HCT116 (cell line): Measurements from ENCODE around the gene C1QA. TPM values are rescaled to one million over a fixed set of nuclear protein-coding genes. Genes with fewer than 3 reads are reported as not detected.

Experiments used
- ATAC-seq: fragments of 200-7000 bp; cut with Tn5 transposase; 2 replicates; pipeline ENCODE4 v1.9.1; 2020; ENCODE audit warnings: mild to moderate bottlenecking, moderate library complexity
- BruUV-seq: library from RNA; stranded (reverse); fragments of 400-500 nt; replicated peaks from 2 replicates; lab custom pipeline; 2021; lab: Mats Ljungman, UMichigan
- CTCF ChIA-PET: fragments of 300-600 bp; sonication (Branson Sonifier 250); formaldehyde crosslinking; loops from one replicate; lab custom pipeline; 2021; ENCODE audit warnings: antibody characterized with exemption; lab: Charles Lee
- POLR2A ChIA-PET: fragments of 300-600, 350-600 bp; sonication (Branson Sonifier 250); formaldehyde crosslinking; loops from one replicate; lab custom pipeline; 2021; ENCODE audit warnings: antibody characterized with exemption; lab: Charles Lee
- RAD21 ChIA-PET, 2 experiments: fragments of 300-600 bp; sonication (Branson Sonifier 250); formaldehyde crosslinking; loops; one replicate each; lab custom pipeline; 2023; ENCODE audit warnings: low total read pairs in 2 of 2; ENCODE audit not compliant: uncharacterized antibody in 2 of 2, unreplicated experiment in 2 of 2, low non-redundant PET in 1 of 2; lab: Charles Lee
- DNase-seq: peaks from one replicate; pipeline ENCODE4 v3.0.0-alpha.2; 2010; ENCODE audit warnings: low read depth, low spot score
- H2AFZ ChIP-seq: fragments of 200-600 bp; shearing (Covaris generic), sonication (generic); 2 replicates; pipeline ENCODE4 v1.6.1; 2017; ENCODE audit warnings: low read depth, mixed run types, mixed read lengths, antibody characterized with exemption, low read length; ENCODE audit not compliant: poor library complexity, severe bottlenecking
- H3K27ac ChIP-seq: 2 replicates; pipeline ENCODE4 v1.5.1; 2012; ENCODE audit warnings: low read depth, low read length
- H3K27me3 ChIP-seq: fragments of 200-600 bp; sonication (generic); 2 replicates; pipeline ENCODE4 v1.6.1; 2016; ENCODE audit warnings: mixed run types, low read length, mixed read lengths; ENCODE audit not compliant: insufficient read depth
- H3K36me3 ChIP-seq, 2 experiments: fragments of 200-500 bp in 1 of 2; fragments of 200-600 bp in 1 of 2; sonication (Bioruptor generic) in 1 of 2; sonication (generic) in 1 of 2; 2 replicates each; pipeline versions ENCODE4 v1.5.1 to v1.6.1; 2014 to 2016; ENCODE audit warnings: low read length in 2 of 2, inconsistent platforms in 1 of 2, mixed read lengths in 1 of 2, mixed run types in 1 of 2; ENCODE audit not compliant: insufficient read depth in 2 of 2, control insufficient read depth in 1 of 2
- H3K4me1 ChIP-seq, 2 experiments: fragments of 200-600 bp in 1 of 2; sonication (generic) in 1 of 2; 2 replicates each; pipeline versions ENCODE4 v1.5.1 to v1.6.1; 2012 to 2017; ENCODE audit warnings: low read length in 2 of 2, inconsistent platforms in 1 of 2, mild to moderate bottlenecking in 1 of 2, mixed read lengths in 1 of 2, mixed run types in 1 of 2, moderate library complexity in 1 of 2; ENCODE audit not compliant: insufficient read depth in 2 of 2, control insufficient read depth in 1 of 2
- H3K4me2 ChIP-seq: fragments of 200-600 bp; sonication (generic); 2 replicates; pipeline ENCODE4 v1.6.1; 2017; ENCODE audit warnings: mixed run types, low read length, mixed read lengths
- H3K4me3 ChIP-seq, 2 experiments: fragments of 200-600 bp in 1 of 2; sonication (generic) in 1 of 2; replicated peaks in 1 of 2; 2 replicates each; pipeline ENCODE4 v1.5.1; 2011 to 2016; ENCODE audit warnings: low read length in 2 of 2, control low read depth in 1 of 2, low read depth in 1 of 2, mild to moderate bottlenecking in 1 of 2, mixed read lengths in 1 of 2, mixed run types in 1 of 2
- H3K79me2 ChIP-seq: fragments of 200-600 bp; sonication (generic); 2 replicates; pipeline ENCODE4 v1.6.1; 2017; ENCODE audit warnings: mild to moderate bottlenecking, mixed run types, low read length, moderate library complexity, mixed read lengths; ENCODE audit not compliant: insufficient read depth
- H3K9ac ChIP-seq: fragments of 200-600 bp; sonication (generic); 2 replicates; pipeline ENCODE4 v1.6.1; 2016; ENCODE audit warnings: low read length, mixed read lengths
- H3K9me2 ChIP-seq: fragments of 200-600 bp; sonication (generic), shearing (Covaris generic); 2 replicates; pipeline ENCODE4 v1.6.1; 2017; ENCODE audit warnings: mixed run types, mild to moderate bottlenecking, moderate library complexity; ENCODE audit not compliant: insufficient read depth
- H3K9me3 ChIP-seq, 2 experiments: fragments of 200-500 bp in 1 of 2; fragments of 200-600 bp in 1 of 2; sonication (Bioruptor generic) in 1 of 2; sonication (generic) in 1 of 2; 2 replicates each; pipeline ENCODE4 v1.6.1; 2014 to 2017; ENCODE audit warnings: low read length in 2 of 2, mixed read lengths in 2 of 2, inconsistent platforms in 1 of 2, low read depth in 1 of 2, mild to moderate bottlenecking in 1 of 2, mixed run types in 1 of 2, moderate library complexity in 1 of 2; ENCODE audit not compliant: control insufficient read depth in 1 of 2, insufficient read depth in 1 of 2
- H4K20me1 ChIP-seq: fragments of 200-600 bp; sonication (generic), shearing (Covaris generic); 2 replicates; pipeline ENCODE4 v1.6.1; 2017; ENCODE audit warnings: mixed run types, mild to moderate bottlenecking, moderate library complexity; ENCODE audit not compliant: insufficient read depth
- CBX3 ChIP-seq: IDR thresholded peaks from 2 replicates; pipeline ENCODE4 v1.6.1; 2012; ENCODE audit warnings: low read depth
- EGR1 ChIP-seq: IDR thresholded peaks from 2 replicates; pipeline ENCODE4 v1.6.1; 2012; ENCODE audit warnings: low read depth
- EZH2phosphoT487 ChIP-seq: fragments of 200-600 bp; IDR thresholded peaks from 2 replicates; pipeline ENCODE4 v1.6.1; 2018; ENCODE audit warnings: antibody characterized with exemption, borderline replicate concordance
- FOSL1 ChIP-seq: IDR thresholded peaks from 2 replicates; pipeline ENCODE4 v1.6.1; 2012; ENCODE audit warnings: low read depth
- MAX ChIP-seq: IDR thresholded peaks from 2 replicates; pipeline ENCODE4 v1.6.1; 2012
- SP1 ChIP-seq: IDR thresholded peaks from 2 replicates; pipeline ENCODE4 v1.6.1; 2012; ENCODE audit warnings: low read depth
- TCF7L2 ChIP-seq: IDR thresholded peaks from 2 replicates; pipeline ENCODE4 v1.7.0; 2011; ENCODE audit warnings: borderline replicate concordance, inconsistent platforms; ENCODE audit not compliant: insufficient read depth, insufficient read length; ENCODE audit errors: extremely low read depth
- ZNF274 ChIP-seq: fragments of 200-500 bp; sonication (Bioruptor generic); IDR thresholded peaks from 2 replicates; pipeline ENCODE4 v1.6.1; 2014; ENCODE audit warnings: mild to moderate bottlenecking, low read depth, low read length, inconsistent platforms
- intact Hi-C: fragments of 100-400 bp; cut with micrococcal nuclease; formaldehyde crosslinking; loops from 2 replicates; pipeline ENCODE4 v1.10.0; 2022
- total RNA-seq: library from RNA; stranded (reverse); gene quantifications from one replicate; pipeline ENCODE4 v1.2.1, GENCODE V29; 2021; ENCODE audit not compliant: unreplicated experiment

The C1QA gene
- total RNA-seq, 1 experiment from 2014 or later: 0.91 TPM

DNA sequence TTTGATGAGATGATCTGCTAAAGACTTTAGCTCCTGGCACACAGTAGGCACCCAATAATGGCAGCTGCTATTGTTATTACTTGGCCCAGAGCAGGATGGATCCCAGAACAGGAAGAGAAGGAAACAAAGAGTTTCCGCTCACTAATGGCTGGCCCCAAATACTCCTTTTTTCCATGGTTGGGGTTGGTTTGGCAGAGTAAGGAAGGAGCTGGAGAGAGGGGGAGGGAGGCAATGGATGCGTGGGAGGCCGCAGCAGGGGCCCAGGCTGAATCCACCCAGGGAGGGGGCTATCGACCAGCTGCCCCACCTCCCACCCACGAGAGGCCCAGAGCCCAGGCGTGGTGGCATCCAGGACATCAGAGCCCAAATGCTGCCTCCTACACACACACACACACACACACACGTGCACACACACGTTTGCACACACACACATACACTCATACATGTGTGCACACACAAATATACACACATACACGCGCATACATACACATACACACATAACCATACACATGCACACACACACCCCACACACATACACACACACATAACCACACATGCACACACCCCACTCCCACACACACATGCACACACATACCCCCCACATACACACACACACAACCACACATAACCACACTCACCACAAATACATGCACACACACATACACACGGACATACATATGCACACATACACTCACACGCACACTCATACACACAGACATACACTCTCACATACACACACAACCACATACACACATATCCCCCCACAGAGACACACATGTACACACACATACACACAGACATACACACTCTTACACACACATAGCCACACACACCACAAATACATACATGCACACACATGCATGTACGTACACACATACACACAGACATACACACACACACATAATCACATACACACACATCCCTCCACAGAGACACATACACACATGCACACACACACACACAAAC lies 41.8 kb downstream of the C1QA start:
- intact Hi-C loops: no loop called here
- no peak overlapping the region for H3K4me3 ChIP-seq
- no peaks in the 10 kb centered on the region for H3K27me3 ChIP-seq
- BruUV-seq: no TSS peak
- H3K36me3 ChIP-seq: no peaks in the 10 kb centered on the region
- no peaks in the 10 kb centered on the region for H3K9me3 ChIP-seq
- RAD21 ChIA-PET: no interaction called here
- no peak overlapping the region for H2AFZ ChIP-seq
- no peak for DNase-seq
- no peak overlapping the region for H3K27ac ChIP-seq
- no peak for ATAC-seq
- H3K79me2 ChIP-seq: no peaks in the 10 kb centered on the region
- no peaks in the 10 kb centered on the region for H3K9me2 ChIP-seq
- no peak overlapping the region for H3K4me2 ChIP-seq
- TF ChIP-seq FOSL1 (no peak), CBX3 (no peak), SP1 (no peak), EZH2phosphoT487 (no peak), EGR1 (no peak), ZNF274 (no peak)
- no peaks in the 10 kb centered on the region for H3K4me1 ChIP-seq
- no peak overlapping the region for H3K9ac ChIP-seq
- POLR2A ChIA-PET: no interaction called here
- no peaks in the 10 kb centered on the region for H4K20me1 ChIP-seq
- CTCF ChIA-PET: interaction anchor here (0.5 kb wide), 1 partner anchor 208 kb away, joined by 5 read pairs; no protein-coding TSS in a partner anchor

DNA sequence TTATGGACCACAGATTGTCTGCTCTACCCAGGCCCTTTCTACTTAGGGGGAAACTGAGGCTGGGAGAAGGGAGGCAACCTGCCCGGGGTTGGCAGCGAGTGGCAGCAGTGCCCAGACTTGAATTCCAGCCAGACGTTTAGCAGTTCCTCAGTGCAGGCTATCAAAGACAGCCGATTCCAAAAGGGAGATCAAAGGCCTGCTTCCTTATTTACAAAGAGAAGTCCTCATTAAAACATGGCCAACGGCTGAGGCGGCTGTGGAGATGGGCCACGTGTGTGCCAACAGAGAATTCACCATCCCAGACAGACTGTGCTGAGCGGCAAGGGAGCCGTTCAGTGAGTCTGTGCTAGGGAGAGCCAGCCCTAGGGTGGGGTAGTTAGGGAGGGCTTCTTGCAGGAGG lies 44.3 kb downstream of the C1QA start:
- DNase-seq (no peak), ATAC-seq (no peak)
- H3K36me3 ChIP-seq: no peaks in the 10 kb centered on the region
- BruUV-seq: no TSS peak
- intact Hi-C loops: no loop called here
- no peak overlapping the region for H2AFZ ChIP-seq
- TF ChIP-seq EGR1 (no peak), MAX (no peak), TCF7L2 (peak; percentile 17)
- no peak overlapping the region for H3K4me3 ChIP-seq
- no peak overlapping the region for H3K27ac ChIP-seq
- H3K4me1 ChIP-seq: no peaks in the 10 kb centered on the region
- ChIA-PET POLR2A (no interaction called here), CTCF (no interaction called here), RAD21 (no interaction called here)
- H3K9me3 ChIP-seq: no peaks in the 10 kb centered on the region
- H3K79me2 ChIP-seq: no peaks in the 10 kb centered on the region
- H3K9me2 ChIP-seq: no peaks in the 10 kb centered on the region
- H3K9ac ChIP-seq: no peak overlapping the region
- H3K4me2 ChIP-seq: no peak overlapping the region
- H4K20me1 ChIP-seq: no peaks in the 10 kb centered on the region
- no peaks in the 10 kb centered on the region for H3K27me3 ChIP-seq
